Adipocyte (in vitro differentiated cells): ENCODE data around the gene WDR82.
A peak's percentile ranks its signal among the peaks of the same experiment; 100 is the strongest.

Experiments
- DNase-seq: peaks from one replicate; pipeline ENCODE4 v3.0.0-alpha.2; 2015; ENCODE audit warnings: low read depth
- H3K27me3 ChIP-seq: replicated peaks from 2 replicates; pipeline ENCODE4 v1.7.0; 2013; ENCODE audit warnings: mild to moderate bottlenecking, low read length, moderate library complexity; ENCODE audit not compliant: control insufficient read depth, insufficient read depth
- H3K36me3 ChIP-seq: 2 replicates; pipeline ENCODE4 v1.7.0; 2013; ENCODE audit warnings: low read length, mild to moderate bottlenecking, moderate library complexity; ENCODE audit not compliant: control insufficient read depth, insufficient read depth, severe bottlenecking
- H3K4me1 ChIP-seq: 2 replicates; pipeline ENCODE4 v1.7.0; 2013; ENCODE audit warnings: mild to moderate bottlenecking, low read length, moderate library complexity; ENCODE audit not compliant: control insufficient read depth, insufficient read depth
- H3K4me3 ChIP-seq: 2 replicates; pipeline ENCODE4 v1.7.0; 2013; ENCODE audit warnings: mild to moderate bottlenecking, low read length, moderate library complexity
- H3K9ac ChIP-seq: 2 replicates; pipeline ENCODE4 v1.7.0; 2013; ENCODE audit warnings: mild to moderate bottlenecking, low read length, moderate library complexity
- H3K9me3 ChIP-seq: 2 replicates; pipeline ENCODE4 v1.7.0; 2013; ENCODE audit warnings: mild to moderate bottlenecking, low read length, moderate library complexity; ENCODE audit not compliant: control insufficient read depth

Gene WDR82

GRCh38 chr3:52232279-52233107, 46.0 kb downstream of the WDR82 start:
- Histone ChIP-seq H3K4me1 (peaks cover 29% of the 10 kb centered on the region), H3K27me3 (no peaks in the 10 kb centered on the region)

DNA sequence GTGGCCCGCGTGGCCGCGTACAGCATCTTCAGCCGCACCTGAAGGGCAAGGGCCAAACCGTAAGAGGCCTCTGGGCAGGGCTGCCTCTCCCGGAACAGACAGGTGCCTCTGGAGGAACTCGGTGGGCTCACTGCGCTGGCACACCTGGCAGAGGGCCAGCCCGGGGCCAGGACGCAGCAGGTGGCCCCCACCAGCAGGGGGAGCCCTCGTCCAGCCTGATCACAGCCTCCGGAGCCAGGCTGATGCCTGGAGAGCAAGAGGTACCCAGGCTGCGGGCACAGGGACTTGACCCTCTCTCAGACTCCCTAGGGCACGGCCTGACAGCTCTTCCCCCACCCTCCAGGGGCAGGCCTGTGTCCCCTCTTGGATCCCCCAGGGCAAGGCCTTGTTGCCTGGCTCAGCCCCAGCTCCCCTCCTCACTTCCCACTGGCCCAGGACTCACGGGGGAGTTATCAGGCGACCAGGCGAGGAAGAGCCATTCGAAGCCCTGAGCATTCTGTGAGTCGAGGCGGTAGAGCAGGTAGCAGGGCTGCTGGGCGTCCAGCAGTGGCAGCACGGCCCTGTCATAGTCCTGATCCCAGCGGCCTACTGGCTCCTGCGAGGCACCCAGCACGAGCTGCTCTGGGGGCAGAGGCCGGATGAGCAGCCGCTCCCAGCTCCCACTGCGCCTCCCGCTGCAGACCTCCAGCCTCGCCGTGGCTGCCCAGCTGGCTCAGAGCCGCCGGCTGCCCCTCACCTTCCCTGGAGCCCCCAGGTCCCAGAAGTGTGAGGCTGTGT, 46.8 kb downstream of the WDR82 start:
- Histone ChIP-seq H3K4me1 (peaks cover 22% of the 10 kb centered on the region), H3K4me3 (no peak overlapping the region), H3K9ac (no peak overlapping the region), H3K27me3 (no peaks in the 10 kb centered on the region), H3K36me3 (peaks cover 67% of the 10 kb centered on the region), H3K9me3 (no peaks in the 10 kb centered on the region)
- DNase-seq = peak; percentile 75

More at GRCh38 chr3:52232279-52233107, 46.0 kb downstream of the WDR82 start:
- no peak for DNase-seq
- Histone ChIP-seq H3K36me3 (peaks cover 67% of the 10 kb centered on the region), H3K4me3 (no peak overlapping the region), H3K9ac (peak overlapping the region; percentile 60), H3K9me3 (no peaks in the 10 kb centered on the region)

GRCh38 chr3:52230889-52231499, 47.5 kb downstream of the WDR82 start:
- Histone ChIP-seq H3K9ac (no peak overlapping the region), H3K4me3 (no peak overlapping the region), H3K27me3 (no peaks in the 10 kb centered on the region), H3K9me3 (no peaks in the 10 kb centered on the region), H3K4me1 (peaks cover 19% of the 10 kb centered on the region), H3K36me3 (peaks cover 67% of the 10 kb centered on the region)
- DNase-seq = no peak

GRCh38 chr3:52230461-52230860, 48.0 kb downstream of the WDR82 start:
- Histone ChIP-seq H3K27me3 (no peaks in the 10 kb centered on the region), H3K4me1 (peaks cover 15% of the 10 kb centered on the region), H3K9ac (no peak overlapping the region), H3K9me3 (no peaks in the 10 kb centered on the region), H3K36me3 (peaks cover 67% of the 10 kb centered on the region), H3K4me3 (no peak overlapping the region)
- no peak for DNase-seq

- Histone ChIP-seq H3K9me3 (no peaks in the 10 kb centered on the region), H3K27me3 (no peaks in the 10 kb centered on the region), H3K4me1 (peaks cover 9% of the 10 kb centered on the region), H3K4me3 (no peak overlapping the region), H3K36me3 (peaks cover 62% of the 10 kb centered on the region), H3K9ac (no peak overlapping the region)
- no peak for DNase-seq
These were observed 48.8 kb downstream of the WDR82 start for GRCh38 chr3:52229656-52230055.

DNA sequence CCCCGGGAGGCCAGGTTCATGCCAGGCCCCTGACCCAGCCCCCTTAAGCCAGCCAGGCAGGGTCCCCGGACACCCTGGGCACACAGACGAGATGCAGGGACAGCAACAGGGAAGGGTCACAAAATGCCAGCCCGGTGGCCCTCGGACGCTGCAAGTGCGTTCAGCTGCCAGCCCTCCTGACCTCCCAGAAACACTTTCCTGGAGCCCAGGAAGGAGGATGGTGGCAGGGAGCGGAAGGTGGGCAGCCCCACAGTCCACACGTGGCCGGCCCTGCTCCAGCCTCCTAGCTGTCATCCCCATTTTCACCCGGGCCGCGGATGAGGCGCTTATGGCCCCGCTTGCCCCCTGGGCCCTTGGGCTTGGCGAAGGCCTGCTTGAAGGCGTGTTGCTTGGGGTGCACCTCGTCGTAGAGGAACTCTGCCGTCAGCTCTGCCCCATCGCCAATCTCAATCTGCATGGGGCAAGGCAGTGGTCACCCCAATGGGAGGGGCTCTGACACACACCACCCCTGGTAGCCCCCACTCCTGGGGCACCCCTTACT, 49.6 kb downstream of the WDR82 start:
- H3K9ac ChIP-seq = no peak overlapping the region
- H3K9me3 ChIP-seq = no peaks in the 10 kb centered on the region
- no peak for DNase-seq

DNA sequence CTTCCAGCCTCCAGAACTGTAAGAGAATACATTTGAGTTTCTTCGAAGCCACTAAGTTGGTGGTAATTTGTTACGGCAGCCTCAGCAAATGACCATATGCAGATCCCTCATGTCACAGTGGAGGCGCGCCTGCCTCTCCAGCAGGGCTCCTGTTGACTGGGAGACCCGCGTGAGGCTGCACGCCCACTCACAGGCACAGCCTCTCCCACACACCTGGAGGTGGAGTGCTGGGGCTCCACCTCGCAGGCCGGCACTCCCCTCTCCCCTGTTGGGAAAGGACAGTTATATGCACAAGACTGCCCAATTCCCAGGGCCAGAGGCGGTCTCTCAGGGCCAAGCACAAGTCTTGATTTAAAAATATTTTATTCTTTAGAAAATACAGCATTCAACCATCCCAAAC, 50.2 kb downstream of the WDR82 start:
- Histone ChIP-seq H3K9me3 (no peaks in the 10 kb centered on the region), H3K4me1 (no peaks in the 10 kb centered on the region), H3K4me3 (no peak overlapping the region), H3K9ac (no peak overlapping the region), H3K36me3 (peaks cover 53% of the 10 kb centered on the region), H3K27me3 (no peaks in the 10 kb centered on the region)
- DNase-seq = no peak

More for the DNA sequence above, 49.6 kb downstream of the WDR82 start:
- peaks cover under 1% of the 10 kb centered on the region for H3K4me1 ChIP-seq
- H3K4me3 ChIP-seq = no peak overlapping the region
- peaks cover 55% of the 10 kb centered on the region for H3K36me3 ChIP-seq
- H3K27me3 ChIP-seq = no peaks in the 10 kb centered on the region

DNA sequence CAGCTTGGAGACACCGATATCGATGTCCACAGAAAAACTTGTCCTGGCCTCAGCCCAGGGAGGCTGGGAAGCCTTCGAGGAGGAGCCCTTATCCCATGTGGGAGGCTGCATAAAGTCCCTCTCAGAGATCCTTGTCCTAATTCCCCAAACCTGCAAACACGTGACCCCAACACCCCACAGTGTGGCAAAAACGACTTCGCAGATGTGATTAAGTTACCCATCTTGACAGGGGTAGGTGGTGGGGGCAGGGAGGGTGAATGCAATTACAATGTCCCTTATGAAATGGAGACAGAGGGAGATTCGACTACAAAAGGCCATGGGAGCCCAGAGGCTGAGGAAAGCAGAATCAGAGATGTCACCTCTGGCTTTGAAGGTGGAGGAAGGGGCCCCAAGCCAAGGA, 50.7 kb downstream of the WDR82 start:
- Histone ChIP-seq H3K9me3 (no peaks in the 10 kb centered on the region), H3K9ac (no peak overlapping the region), H3K4me1 (no peaks in the 10 kb centered on the region), H3K27me3 (no peaks in the 10 kb centered on the region), H3K4me3 (no peak overlapping the region), H3K36me3 (peaks cover 48% of the 10 kb centered on the region)
- no peak for DNase-seq

DNA sequence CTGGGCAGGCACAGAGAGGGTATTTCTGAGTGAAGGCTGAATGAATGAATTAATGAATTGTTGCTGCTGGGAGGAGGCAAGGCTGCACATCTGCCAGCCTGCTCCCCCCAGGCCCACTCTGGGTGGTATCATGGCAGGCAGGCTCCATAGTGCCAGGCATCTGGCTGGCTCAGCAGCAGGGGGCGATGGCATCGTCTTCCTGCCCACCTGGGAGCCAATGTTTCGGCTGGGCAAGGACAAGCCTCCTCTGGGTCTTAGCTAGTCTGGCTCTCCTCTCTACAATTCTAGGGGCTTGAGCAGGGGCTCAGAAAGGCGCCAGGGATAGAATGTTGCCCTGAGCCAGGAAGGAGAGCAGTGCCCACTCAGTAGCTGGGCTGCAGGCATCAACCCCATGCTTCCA, 51.3 kb downstream of the WDR82 start:
- no peak overlapping the region for H3K4me3 ChIP-seq
- DNase-seq = no peak
- no peak overlapping the region for H3K9ac ChIP-seq
- H3K36me3 ChIP-seq = peaks cover 42% of the 10 kb centered on the region
- H3K4me1 ChIP-seq = no peaks in the 10 kb centered on the region
- no peaks in the 10 kb centered on the region for H3K27me3 ChIP-seq
- H3K9me3 ChIP-seq = no peaks in the 10 kb centered on the region

DNA sequence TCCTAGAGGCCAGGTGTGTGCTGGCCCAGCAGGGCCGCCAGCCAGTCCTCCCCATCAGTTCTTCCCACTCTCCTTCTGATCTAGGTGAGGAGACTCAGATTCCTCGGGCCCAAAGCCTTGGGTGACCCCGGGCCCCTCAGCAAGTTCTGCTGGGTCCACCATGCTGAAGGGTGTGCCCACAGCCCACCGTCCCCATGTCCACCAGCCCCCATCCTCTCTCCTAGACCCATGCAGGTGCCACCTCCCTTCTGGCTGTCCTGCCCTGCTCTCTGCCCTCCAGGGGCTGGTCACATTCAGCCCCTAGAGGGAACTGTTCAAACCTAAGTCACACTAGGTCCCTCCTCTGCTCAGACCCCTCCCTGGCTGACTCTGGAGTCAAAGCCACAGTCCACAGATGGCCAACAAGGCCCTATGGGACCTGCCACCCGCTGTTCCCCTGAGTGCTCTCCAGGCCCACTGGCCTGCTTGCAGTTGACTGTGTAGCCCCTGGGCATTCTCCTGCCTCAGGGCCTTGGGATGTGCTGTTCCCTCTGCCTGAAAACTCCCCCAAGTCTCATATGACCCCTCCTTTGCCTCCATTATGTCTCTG, 52.1 kb downstream of the WDR82 start:
- H3K4me1 ChIP-seq = no peaks in the 10 kb centered on the region
- no peak for DNase-seq
- no peaks in the 10 kb centered on the region for H3K27me3 ChIP-seq
- no peak overlapping the region for H3K9ac ChIP-seq
- no peaks in the 10 kb centered on the region for H3K9me3 ChIP-seq
- peaks cover 35% of the 10 kb centered on the region for H3K36me3 ChIP-seq
- H3K4me3 ChIP-seq = no peak overlapping the region
